BLaER1 (cell line): ENCODE measurements around the gene UGT2A2.
"Not testable (repeated sequence)": the region's sequence is repeated elsewhere in the genome, so short reads cannot be mapped to it uniquely, and the experiment has no call there.

ENCODE experiments used
- H3K27ac ChIP-seq: shearing (Covaris generic); formaldehyde crosslinking; 2 replicates; pipeline ENCODE4 v1.8.1; 2022
- H3K27me3 ChIP-seq: shearing (Covaris generic); formaldehyde crosslinking; 2 replicates; pipeline ENCODE4 v1.8.1; 2022
- H3K36me3 ChIP-seq: shearing (Covaris generic); formaldehyde crosslinking; 2 replicates; pipeline ENCODE4 v1.8.1; 2022
- H3K4me1 ChIP-seq: shearing (Covaris generic); formaldehyde crosslinking; 2 replicates; pipeline ENCODE4 v1.8.1; 2022
- H3K4me2 ChIP-seq: shearing (Covaris generic); formaldehyde crosslinking; 2 replicates; pipeline ENCODE4 v1.8.1; 2022
- H3K4me3 ChIP-seq: shearing (Covaris generic); formaldehyde crosslinking; 2 replicates; pipeline ENCODE4 v1.8.1; 2022
- H3K9ac ChIP-seq: shearing (Covaris generic); formaldehyde crosslinking; 2 replicates; pipeline ENCODE4 v1.8.1; 2022
- H3K9me3 ChIP-seq: shearing (Covaris generic); formaldehyde crosslinking; 2 replicates; pipeline ENCODE4 v1.8.1; 2022
- H4K20me1 ChIP-seq: shearing (Covaris generic); formaldehyde crosslinking; 2 replicates; pipeline ENCODE4 v1.8.1; 2022
- Cebpa-rat ChIP-seq: shearing (Covaris generic); IDR thresholded peaks from 2 replicates; pipeline ENCODE4 v1.8.1; 2022

Gene UGT2A2

GRCh38 chr4:69639542-69639941 is at the start of gene UGT2A2:
TSS of gene UGT2A2 (minus strand) at chr4:69639642. CDS start at chr4:69639640, 2 bp downstream.
- Histone ChIP-seq H3K4me1 (no peaks in the 10 kb centered on the region), H3K9ac (no peak within 1 kb of the TSS), H4K20me1 (no peaks in the 10 kb centered on the region), H3K27ac (no peak within 1 kb of the TSS), H3K4me3 (no peak within 1 kb of the TSS), H3K9me3 (no peaks in the 10 kb centered on the region), H3K27me3 (no peaks in the 10 kb centered on the region), H3K4me2 (no peak within 1 kb of the TSS), H3K36me3 (no peaks in the 10 kb centered on the region)
- no peak for TF ChIP-seq Cebpa-rat

- Histone ChIP-seq H3K27ac (no peak overlapping the region), H4K20me1 (no peaks in the 10 kb centered on the region), H3K27me3 (no peaks in the 10 kb centered on the region), H3K36me3 (no peaks in the 10 kb centered on the region), H3K4me2 (no peak overlapping the region), H3K4me3 (no peak overlapping the region), H3K9me3 (no peaks in the 10 kb centered on the region), H3K9ac (no peak overlapping the region), H3K4me1 (no peaks in the 10 kb centered on the region)
- no peak for TF ChIP-seq Cebpa-rat
Observed at GRCh38 chr4:69684804-69685203, 45.4 kb upstream of the UGT2A2 start.

DNA sequence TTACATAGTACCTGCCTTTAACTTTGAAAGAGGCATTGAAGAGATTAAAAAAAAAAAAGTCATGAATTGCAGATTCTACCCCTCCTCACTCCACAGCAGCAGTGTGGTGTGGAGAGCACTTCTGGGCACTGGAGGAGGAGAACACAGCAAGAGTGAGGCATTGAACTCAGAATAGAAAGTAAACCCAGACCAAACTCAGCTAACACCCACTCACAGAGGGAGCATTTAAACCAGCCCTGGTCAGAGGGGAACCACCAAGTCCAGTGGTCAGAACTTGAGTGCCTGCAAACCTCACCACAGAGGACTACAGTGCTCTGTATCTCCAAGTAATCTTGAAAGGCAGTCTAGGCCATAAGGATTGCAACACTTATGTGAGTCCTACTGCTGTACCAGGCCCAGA is 29.2 kb upstream of the UGT2A2 start:
- no peaks in the 10 kb centered on the region for H4K20me1 ChIP-seq
- no peak overlapping the region for H3K4me3 ChIP-seq
- H3K27ac ChIP-seq = no peak overlapping the region
- no peak for TF ChIP-seq Cebpa-rat
- H3K9me3 ChIP-seq = no peaks in the 10 kb centered on the region
- H3K27me3 ChIP-seq = no peaks in the 10 kb centered on the region
- no peak overlapping the region for H3K4me2 ChIP-seq
- H3K36me3 ChIP-seq = no peaks in the 10 kb centered on the region
- H3K9ac ChIP-seq = no peak overlapping the region
- no peaks in the 10 kb centered on the region for H3K4me1 ChIP-seq

DNA sequence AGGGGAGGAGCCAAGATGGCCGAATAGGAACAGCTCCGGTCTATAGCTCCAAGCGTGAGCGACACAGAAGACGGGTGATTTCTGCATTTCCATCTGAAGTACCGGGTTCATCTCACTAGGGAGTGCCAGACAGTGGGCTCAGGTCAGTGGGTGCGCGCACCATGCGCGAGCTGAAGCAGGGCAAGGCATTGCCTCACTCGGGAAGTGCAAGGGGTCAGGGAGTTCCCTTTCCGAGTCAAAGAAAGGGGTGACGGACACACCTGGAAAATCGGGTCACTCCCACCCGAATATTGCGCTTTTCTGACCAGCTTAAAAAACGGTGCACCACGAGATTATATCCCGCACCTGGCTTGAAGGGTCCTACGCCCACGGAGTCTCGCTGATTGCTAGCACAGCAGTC is 24.6 kb upstream of the UGT2A2 start:
- H3K4me1 ChIP-seq, H3K9ac ChIP-seq, H3K4me3 ChIP-seq, H3K27ac ChIP-seq, H3K9me3 ChIP-seq, H4K20me1 ChIP-seq, H3K27me3 ChIP-seq, H3K36me3 ChIP-seq, H3K4me2 ChIP-seq: not testable (repeated sequence)

- H3K36me3 ChIP-seq, H3K27me3 ChIP-seq, H4K20me1 ChIP-seq, H3K9me3 ChIP-seq, H3K9ac ChIP-seq, H3K4me2 ChIP-seq, H3K4me3 ChIP-seq, H3K27ac ChIP-seq, H3K4me1 ChIP-seq: not testable (repeated sequence)
Observed at GRCh38 chr4:69661130-69661803, 21.8 kb upstream of the UGT2A2 start.

DNA sequence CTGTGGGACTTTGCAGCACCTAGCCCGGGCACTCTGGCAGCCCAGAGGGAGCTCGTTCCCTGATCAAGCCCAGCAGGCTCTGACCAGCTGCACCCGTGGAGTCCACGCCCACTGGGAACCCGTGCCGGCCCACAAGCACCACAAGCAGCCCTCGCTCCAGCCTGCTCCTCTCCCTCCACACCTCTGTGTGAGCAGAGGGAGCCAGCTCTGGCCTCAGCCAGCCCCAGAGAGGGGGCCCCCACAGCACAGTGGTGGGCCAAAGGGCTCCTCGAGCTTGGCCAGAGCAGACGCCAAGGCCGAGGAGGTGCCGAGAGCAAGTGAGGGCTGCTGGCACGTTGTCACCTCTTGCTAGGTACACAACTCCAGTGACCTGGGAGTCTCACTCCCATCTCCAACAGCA is 18.7 kb upstream of the UGT2A2 start:
- H3K27ac ChIP-seq = no peak overlapping the region
- no peak overlapping the region for H3K4me2 ChIP-seq
- no peak overlapping the region for H3K9ac ChIP-seq
- H3K27me3 ChIP-seq = no peaks in the 10 kb centered on the region
- no peaks in the 10 kb centered on the region for H3K36me3 ChIP-seq
- no peak for TF ChIP-seq Cebpa-rat
- H3K9me3 ChIP-seq = peaks cover 9% of the 10 kb centered on the region
- H3K4me3 ChIP-seq = no peak overlapping the region
- H4K20me1 ChIP-seq = no peaks in the 10 kb centered on the region
- no peaks in the 10 kb centered on the region for H3K4me1 ChIP-seq

DNA sequence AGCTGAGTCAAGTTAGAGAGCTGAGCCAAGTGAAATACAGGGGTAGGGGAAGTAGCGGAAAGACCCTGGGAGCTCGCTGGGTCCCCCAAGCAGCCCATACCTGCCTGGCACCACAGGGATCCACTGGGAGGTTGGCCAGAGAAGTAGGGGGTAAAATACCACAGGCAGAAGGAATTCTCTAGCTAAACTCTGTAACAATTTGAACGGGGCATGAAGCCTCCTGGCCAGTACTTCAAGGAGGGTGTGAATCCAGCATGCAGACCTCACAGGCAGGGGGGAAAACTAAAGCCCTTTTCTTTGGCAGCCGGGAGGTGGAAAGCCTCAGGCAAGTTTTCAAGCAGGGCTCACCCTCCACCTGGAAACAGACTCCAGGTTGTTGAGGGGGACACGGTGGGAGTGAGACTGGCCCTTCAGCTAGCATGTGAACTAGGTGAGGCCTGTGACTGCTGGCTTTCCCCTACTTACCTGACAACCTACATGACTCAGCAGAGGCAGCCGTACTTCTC is 17.3 kb upstream of the UGT2A2 start:
- Histone ChIP-seq H3K9me3 (peaks cover 9% of the 10 kb centered on the region; the same call in 1 of the 2 replicates), H3K36me3 (no peaks in the 10 kb centered on the region), H3K4me3 (no peak overlapping the region), H3K9ac (no peak overlapping the region), H4K20me1 (no peaks in the 10 kb centered on the region), H3K4me1 (no peaks in the 10 kb centered on the region), H3K27me3 (no peaks in the 10 kb centered on the region), H3K27ac (no peak overlapping the region), H3K4me2 (no peak overlapping the region)
- no peak for TF ChIP-seq Cebpa-rat

DNA sequence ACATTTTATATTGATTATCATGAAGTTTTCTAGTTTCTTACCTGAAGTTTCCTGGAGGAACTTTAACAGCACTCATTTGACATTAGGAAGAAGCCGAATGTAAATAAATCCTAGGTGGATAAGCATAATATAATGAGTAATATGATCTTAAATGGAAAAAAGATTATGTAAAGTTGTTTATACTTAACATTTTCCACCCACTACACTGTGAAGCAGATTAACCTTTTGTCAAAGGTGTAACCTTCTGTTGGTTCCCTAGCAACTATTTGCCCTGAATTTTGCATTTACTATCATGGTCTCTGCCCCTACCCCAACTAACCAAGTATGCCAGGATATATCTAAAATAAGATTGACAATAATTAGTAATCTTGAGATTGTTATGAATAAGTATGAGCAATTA is 13.7 kb upstream of the UGT2A2 start, which contains the start of gene UGT2A1:
Gene UGT2A1, minus strand, starts transcription at position 101 of the 400 bp plus-strand sequence. CDS start 5,603 bp downstream, outside the sequence.
- H3K4me3 ChIP-seq = no peak within 1 kb of the TSS
- H3K9me3 ChIP-seq = peaks cover 3% of the 10 kb centered on the region; the same call in 1 of the 2 replicates
- no peak for TF ChIP-seq Cebpa-rat

DNA sequence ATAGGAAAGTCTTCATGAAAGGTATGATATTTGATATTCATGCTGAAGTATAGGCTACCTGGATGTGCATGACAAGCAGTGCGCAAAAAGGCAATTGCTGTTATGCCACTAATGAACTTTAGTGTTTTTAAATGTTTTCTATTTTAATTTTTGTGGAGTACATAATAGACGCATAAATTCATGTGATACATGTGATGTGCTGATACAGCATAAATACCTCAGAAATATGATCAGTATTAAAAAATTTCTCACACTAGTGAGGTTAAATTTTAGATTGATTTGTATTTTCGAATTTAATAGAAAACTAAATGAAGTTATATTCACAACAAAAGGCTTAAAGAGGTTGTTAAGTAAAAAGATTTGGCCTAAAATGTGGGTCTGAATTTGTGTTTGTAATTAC is 11.4 kb upstream of the UGT2A2 start:
- Histone ChIP-seq H3K36me3 (no peaks in the 10 kb centered on the region), H4K20me1 (no peaks in the 10 kb centered on the region), H3K27me3 (no peaks in the 10 kb centered on the region), H3K4me3 (no peak overlapping the region), H3K9ac (no peak overlapping the region), H3K9me3 (no peaks in the 10 kb centered on the region), H3K4me1 (no peaks in the 10 kb centered on the region), H3K4me2 (no peak overlapping the region), H3K27ac (no peak overlapping the region)
- no peak for TF ChIP-seq Cebpa-rat

More for the DNA sequence above, 13.7 kb upstream of the UGT2A2 start, which contains the start of gene UGT2A1:
- H3K9ac ChIP-seq = no peak within 1 kb of the TSS
- no peaks in the 10 kb centered on the region for H4K20me1 ChIP-seq
- H3K4me1 ChIP-seq = no peaks in the 10 kb centered on the region
- H3K36me3 ChIP-seq = no peaks in the 10 kb centered on the region
- H3K27ac ChIP-seq = no peak within 1 kb of the TSS
- H3K27me3 ChIP-seq = no peaks in the 10 kb centered on the region
- no peak within 1 kb of the TSS for H3K4me2 ChIP-seq

DNA sequence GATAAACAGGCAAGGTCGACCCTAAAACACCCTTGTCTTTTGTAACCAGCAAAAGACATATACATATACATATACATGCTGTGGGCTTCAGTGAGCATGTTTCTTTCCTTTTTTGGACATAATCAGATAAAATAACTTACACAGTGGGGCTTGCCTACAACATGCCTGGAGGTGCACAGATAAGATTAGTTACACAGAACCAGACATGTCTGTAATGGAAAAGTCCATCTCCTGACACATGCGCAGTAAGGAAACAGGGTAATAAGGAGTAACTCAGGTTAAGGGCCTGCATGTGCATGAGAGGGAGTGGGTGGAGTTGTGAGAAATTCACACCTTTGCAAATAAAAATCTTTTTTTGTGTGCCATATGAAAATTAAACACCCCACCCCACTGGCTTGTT is 10.2 kb upstream of the UGT2A2 start:
- Histone ChIP-seq H3K36me3 (no peaks in the 10 kb centered on the region), H3K9me3 (no peaks in the 10 kb centered on the region), H3K4me2 (no peak overlapping the region), H4K20me1 (no peaks in the 10 kb centered on the region), H3K9ac (no peak overlapping the region), H3K4me1 (no peaks in the 10 kb centered on the region), H3K27ac (no peak overlapping the region), H3K27me3 (no peaks in the 10 kb centered on the region), H3K4me3 (no peak overlapping the region)
- TF ChIP-seq Cebpa-rat = no peak

- Histone ChIP-seq H3K4me2 (no peak overlapping the region), H3K27ac (no peak overlapping the region), H3K36me3 (no peaks in the 10 kb centered on the region), H3K4me3 (no peak overlapping the region), H3K27me3 (no peaks in the 10 kb centered on the region), H4K20me1 (no peaks in the 10 kb centered on the region), H3K9ac (no peak overlapping the region), H3K9me3 (no peaks in the 10 kb centered on the region), H3K4me1 (no peaks in the 10 kb centered on the region)
- TF ChIP-seq Cebpa-rat = no peak
Observed at GRCh38 chr4:69649207-69649606, 9.8 kb upstream of the UGT2A2 start.
